ENCODE results near the gene STAM2. TPM values are rescaled to one million over a fixed set of nuclear protein-coding genes. Genes with fewer than 3 reads are reported as not detected.
"Not testable (repeated sequence)": the region's sequence is repeated elsewhere in the genome, so short reads cannot be mapped to it uniquely, and the experiment has no call there.

STAM2 gene
- total and polyA plus RNA-seq, 8 donors = 5.9 to 20.8 (median 16.7) TPM

GRCh38 chr2:152122161-152122560 is 53.4 kb downstream of the STAM2 start:
- intact Hi-C loops (cut with DNase I) = no loop called here
- Histone ChIP-seq H3K4me3 (no peak overlapping the region), H3K27ac (no peak overlapping the region), H3K27me3 (no peaks in the 10 kb centered on the region), H3K4me1 (no peaks in the 10 kb centered on the region), H3K9me3 (no peaks in the 10 kb centered on the region), H3K36me3 (no peaks in the 10 kb centered on the region)
- TF ChIP-seq, protein P1, sequence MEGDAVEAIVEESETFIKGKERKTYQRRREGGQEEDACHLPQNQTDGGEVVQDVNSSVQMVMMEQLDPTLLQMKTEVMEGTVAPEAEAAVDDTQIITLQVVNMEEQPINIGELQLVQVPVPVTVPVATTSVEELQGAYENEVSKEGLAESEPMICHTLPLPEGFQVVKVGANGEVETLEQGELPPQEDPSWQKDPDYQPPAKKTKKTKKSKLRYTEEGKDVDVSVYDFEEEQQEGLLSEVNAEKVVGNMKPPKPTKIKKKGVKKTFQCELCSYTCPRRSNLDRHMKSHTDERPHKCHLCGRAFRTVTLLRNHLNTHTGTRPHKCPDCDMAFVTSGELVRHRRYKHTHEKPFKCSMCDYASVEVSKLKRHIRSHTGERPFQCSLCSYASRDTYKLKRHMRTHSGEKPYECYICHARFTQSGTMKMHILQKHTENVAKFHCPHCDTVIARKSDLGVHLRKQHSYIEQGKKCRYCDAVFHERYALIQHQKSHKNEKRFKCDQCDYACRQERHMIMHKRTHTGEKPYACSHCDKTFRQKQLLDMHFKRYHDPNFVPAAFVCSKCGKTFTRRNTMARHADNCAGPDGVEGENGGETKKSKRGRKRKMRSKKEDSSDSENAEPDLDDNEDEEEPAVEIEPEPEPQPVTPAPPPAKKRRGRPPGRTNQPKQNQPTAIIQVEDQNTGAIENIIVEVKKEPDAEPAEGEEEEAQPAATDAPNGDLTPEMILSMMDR (IDR thresholded peaks at IDR 0.05) = no peak
- 98% methylated on average over 2 of the region's 2 CpGs for WGBS, 2 donors
- FAIRE-seq (peak; percentile 45), DNase-seq (no peak), ATAC-seq (no peak)

GRCh38 chr2:152120430-152120829 is 55.1 kb downstream of the STAM2 start:
- 88 to 94% methylated on average over 1 of the region's 1 CpG for WGBS, 2 donors
- Histone ChIP-seq H3K36me3 (no peaks in the 10 kb centered on the region), H3K4me1 (no peaks in the 10 kb centered on the region), H3K27ac (no peak overlapping the region), H3K27me3 (no peaks in the 10 kb centered on the region), H3K9me3 (no peaks in the 10 kb centered on the region), H3K4me3 (no peak overlapping the region)
- DNase-seq (no peak), ATAC-seq (no peak), FAIRE-seq (no peak)
- TF ChIP-seq, protein P1 (IDR thresholded peaks at IDR 0.05) = no peak
- intact Hi-C loops (cut with DNase I) = no loop called here

DNA sequence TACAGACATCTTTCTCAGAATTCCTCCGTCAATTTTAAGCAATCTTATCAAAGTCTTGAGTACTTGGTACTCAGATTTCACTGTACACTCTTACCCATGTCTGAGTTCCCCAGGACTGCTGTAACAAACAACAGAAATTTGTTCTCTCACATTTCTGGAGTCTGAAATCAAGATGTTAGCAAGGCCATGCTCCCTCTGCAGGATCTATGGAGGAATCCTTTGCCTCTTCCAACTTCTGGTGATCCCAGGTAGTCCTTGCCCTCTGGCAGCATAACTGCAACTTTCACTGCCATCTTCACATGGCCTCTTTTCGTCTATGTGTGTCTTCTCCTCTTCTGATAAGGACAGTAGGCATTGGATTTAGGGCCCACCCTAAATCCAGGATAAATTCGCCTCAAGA is 59.6 kb downstream of the STAM2 start:
- Histone ChIP-seq H3K4me3 (no peak overlapping the region), H3K36me3 (no peaks in the 10 kb centered on the region), H3K9me3 (no peaks in the 10 kb centered on the region), H3K4me1 (no peaks in the 10 kb centered on the region), H3K27ac (no peak overlapping the region), H3K27me3 (no peaks in the 10 kb centered on the region)
- DNase-seq (no peak), FAIRE-seq (no peak), ATAC-seq (no peak)
- 84 to 90% methylated on average over 3 of the region's 3 CpGs for WGBS, 2 donors
- intact Hi-C loops (cut with DNase I) = no loop called here
- TF ChIP-seq, protein P1 (IDR thresholded peaks at IDR 0.05) = no peak

- FAIRE-seq (no peak), ATAC-seq (no peak)
Observed at GRCh38 chr2:152114366-152114765, 61.2 kb downstream of the STAM2 start.

DNA sequence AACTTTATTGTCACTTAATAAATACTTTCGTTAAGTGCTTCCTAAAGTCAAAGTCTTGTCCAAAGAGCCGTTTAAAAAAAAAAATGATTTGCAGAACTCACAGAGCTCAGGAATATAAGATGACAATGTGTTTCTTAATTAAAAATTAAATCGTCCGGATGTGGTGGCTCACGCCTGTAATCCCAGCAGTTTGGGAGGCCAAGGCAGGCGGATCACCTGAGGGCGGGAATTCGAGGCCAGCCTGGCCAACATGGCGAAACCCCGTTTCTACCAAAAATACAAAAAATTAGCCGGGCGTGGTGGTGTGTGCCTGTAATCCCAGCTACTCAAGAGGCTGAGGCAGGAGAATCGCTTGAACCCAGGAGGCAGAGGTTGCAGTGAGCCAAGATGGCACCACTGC is 68.4 kb downstream of the STAM2 start:
- 88 to 95% methylated on average over 13 of the region's 13 CpGs for WGBS, 2 donors
- H3K9me3 ChIP-seq; H3K27me3 ChIP-seq; DNase-seq; H3K4me1 ChIP-seq; H3K27ac ChIP-seq; H3K36me3 ChIP-seq; ATAC-seq; H3K4me3 ChIP-seq; intact Hi-C loops (cut with DNase I); FAIRE-seq: not testable (repeated sequence)

More at GRCh38 chr2:152114366-152114765, 61.2 kb downstream of the STAM2 start:
- no peaks in the 10 kb centered on the region for H3K4me1 ChIP-seq
- DNase-seq = no peak
- TF ChIP-seq, protein P1 (IDR thresholded peaks at IDR 0.05) = no peak
- H3K27ac ChIP-seq = no peak overlapping the region
- H3K36me3 ChIP-seq = no peaks in the 10 kb centered on the region
- no peak overlapping the region for H3K4me3 ChIP-seq
- H3K27me3 ChIP-seq = no peaks in the 10 kb centered on the region
- 93 to 97% methylated on average over 3 of the region's 3 CpGs for WGBS, 2 donors
- intact Hi-C loops (cut with DNase I) = no loop called here
- H3K9me3 ChIP-seq = no peaks in the 10 kb centered on the region
